ENCODE results near the gene ABHD12B. TPM values are rescaled to one million over a fixed set of nuclear protein-coding genes. Genes with fewer than 3 reads are reported as not detected.

Gene ABHD12B
- total and polyA plus RNA-seq, 2 of the 13 experiments (the other 11 are each of a cell fraction or from before 2014, with no cell fraction given) = not detected

DNA sequence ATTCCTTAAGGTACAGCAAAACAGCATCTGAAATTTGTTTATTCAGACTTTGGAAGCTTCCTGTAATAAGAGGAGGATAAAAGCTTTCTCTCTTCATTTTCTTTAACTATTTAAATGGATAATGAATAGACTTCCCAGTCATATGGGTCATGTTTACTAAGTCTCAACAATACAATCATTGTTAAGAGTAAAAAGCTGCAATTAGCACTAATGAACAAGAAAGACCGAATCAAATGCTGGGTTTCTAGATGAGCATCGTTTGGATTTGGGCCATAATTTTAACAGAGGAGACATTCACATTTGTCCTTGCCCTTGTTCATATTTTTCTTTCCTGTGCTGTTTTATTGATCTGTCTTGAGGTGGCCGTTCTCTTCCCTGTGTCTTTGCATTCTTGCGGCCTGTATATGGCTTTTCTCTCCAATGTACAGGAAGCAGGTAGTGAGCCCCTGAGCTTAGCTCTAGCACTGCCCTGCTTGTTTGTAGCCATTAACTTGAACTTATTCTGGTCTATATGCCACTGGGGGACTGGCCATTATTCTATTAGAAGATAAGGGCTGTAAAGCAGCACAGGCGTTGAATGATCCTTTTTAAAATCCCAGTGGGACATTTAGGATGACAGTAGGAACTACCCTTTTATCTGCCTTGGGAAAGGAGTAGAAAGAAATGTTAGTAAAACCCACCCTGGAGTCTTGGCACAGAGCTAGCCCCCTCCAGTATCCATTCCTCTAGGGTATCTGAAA, 34.6 kb downstream of the ABHD12B start:
- FAIRE-seq (no peak), ATAC-seq (no peak), DNase-seq (ENCODE audit: low spot score) (no peak)
- TF ChIP-seq REXO4 (CRISPR knock-in tag; IDR thresholded peaks at IDR 0.05; ENCODE audit: borderline replicate concordance) = no peak
- no peak for TF ChIP-seq ZNF652 (CRISPR knock-in tag; IDR thresholded peaks at IDR 0.05; ENCODE audit: borderline replicate concordance, low read depth)
- TF ChIP-seq ZNF10 (CRISPR knock-in tag; IDR thresholded peaks at IDR 0.05; ENCODE audit: borderline replicate concordance, low read depth) = no peak
- TF ChIP-seq MBNL3 (CRISPR knock-in tag; conservative IDR thresholded peaks at IDR 0.05) = no peak
- no peak for TF ChIP-seq ZNF747 (CRISPR knock-in tag; IDR thresholded peaks at IDR 0.05; ENCODE audit: borderline replicate concordance)
- Histone ChIP-seq H3K27ac (ENCODE audit: extremely low read length, insufficient read depth, low read length) (no peak overlapping the region), H3K9ac (ENCODE audit: insufficient read depth, low read depth, low read length) (no peak overlapping the region), H3K9me3 (ENCODE audit: low read length) (0 out of 2 replicates have a peak, but pooled peaks cover 7% of the 10 kb centered on the region), H3K36me3 (replicated peaks in 1 of 2; ENCODE audit: control insufficient read depth in 1 of 2, insufficient read depth in 2 of 2, low read length in 2 of 2) (peaks cover 17 to 59% of the 10 kb centered on the region in 2 experiments), H3K79me2 (ENCODE audit: insufficient read depth, low read length) (no peaks in the 10 kb centered on the region), H3K4me2 (ENCODE audit: low read depth, low read length) (no peak overlapping the region), H2AFZ (ENCODE audit: low read length) (no peak overlapping the region), H3K4me3 (replicated peaks in 1 of 3; ENCODE audit: insufficient read depth in 1 of 3, low read depth in 2 of 3, low read length in 3 of 3) (no peak overlapping the region), H3K27me3 (ENCODE audit: control insufficient read depth in 1 of 2, insufficient read depth in 2 of 2, low read length in 2 of 2) (no peaks in the 10 kb centered on the region), H4K20me1 (ENCODE audit: insufficient read depth, low read length) (no peaks in the 10 kb centered on the region), H3K4me1 (ENCODE audit: insufficient read depth, low read length) (peaks cover 15% of the 10 kb centered on the region)
- CTCF ChIA-PET (ENCODE audit: low intra/inter-chr PET ratio, low total read pairs) = no interaction called here
- in situ Hi-C loops (cut with HindIII; ENCODE audit: extremely low pct_ligation_motif_present, low pct_unique_long_range_greater_than_20kb) (no loop called here), intact Hi-C loops (cut with micrococcal nuclease; ENCODE audit: unreplicated experiment) (no loop called here)
- WGBS (ENCODE audit: low lambda C conversion rate) = 93% methylated on average over 5 of the region's 5 CpGs
- BruUV-seq (replicated peaks) = no TSS peak
- POLR2A ChIA-PET = no interaction called here

GRCh38 chr14:50910495-50911420, 38.9 kb downstream of the ABHD12B start:
- 94% methylated on average over 5 of the region's 5 CpGs for WGBS (ENCODE audit: low lambda C conversion rate)
- POLR2A ChIA-PET = no interaction called here

More at GRCh38 chr14:50910495-50911420, 38.9 kb downstream of the ABHD12B start:
- CTCF ChIA-PET (ENCODE audit: low intra/inter-chr PET ratio, low total read pairs) = no interaction called here
- Histone ChIP-seq H3K4me2 (ENCODE audit: low read depth, low read length) (no peak overlapping the region), H2AFZ (ENCODE audit: low read length) (no peak overlapping the region), H3K9me3 (ENCODE audit: low read length) (no peaks in the 10 kb centered on the region), H4K20me1 (ENCODE audit: insufficient read depth, low read length) (no peaks in the 10 kb centered on the region), H3K4me1 (ENCODE audit: insufficient read depth, low read length) (0 out of 2 replicates have a peak, but pooled peaks cover 7% of the 10 kb centered on the region), H3K9ac (ENCODE audit: insufficient read depth, low read depth, low read length) (no peak overlapping the region), H3K27me3 (ENCODE audit: control insufficient read depth in 1 of 2, insufficient read depth in 2 of 2, low read length in 2 of 2) (no peaks in the 10 kb centered on the region), H3K27ac (ENCODE audit: extremely low read length, insufficient read depth, low read length) (no peak overlapping the region), H3K79me2 (ENCODE audit: insufficient read depth, low read length) (no peaks in the 10 kb centered on the region), H3K36me3 (replicated peaks in 1 of 2; ENCODE audit: control insufficient read depth in 1 of 2, insufficient read depth in 2 of 2, low read length in 2 of 2) (peaks cover 39 to 86% of the 10 kb centered on the region in 2 experiments), H3K4me3 (replicated peaks in 1 of 3; ENCODE audit: insufficient read depth in 1 of 3, low read depth in 2 of 3, low read length in 3 of 3) (no peak overlapping the region)
- TF ChIP-seq MYNN (CRISPR knock-in tag; IDR thresholded peaks at IDR 0.05; ENCODE audit: low read depth) (no peak), NBN (conservative IDR thresholded peaks at IDR 0.05) (no peak), ZNF468 (CRISPR knock-in tag; IDR thresholded peaks at IDR 0.05) (no peak), SMC3 (IDR thresholded peaks at IDR 0.05; ENCODE audit: low read length) (no peak), ERF (CRISPR knock-in tag; IDR thresholded peaks at IDR 0.05) (no peak), RBM22 (optimal IDR thresholded peaks at IDR 0.05; ENCODE audit: low read length) (no peak)
- no TSS peak for BruUV-seq (replicated peaks)
- no peak for DNase-seq (ENCODE audit: low spot score)
- FAIRE-seq = no peak
- no peak for ATAC-seq
- intact Hi-C loops (cut with micrococcal nuclease; ENCODE audit: unreplicated experiment) = no loop called here
- in situ Hi-C loops (cut with HindIII; ENCODE audit: extremely low pct_ligation_motif_present, low pct_unique_long_range_greater_than_20kb) = no loop called here
